ENCODE measurements around the gene CSAD.

CSAD gene

DNA sequence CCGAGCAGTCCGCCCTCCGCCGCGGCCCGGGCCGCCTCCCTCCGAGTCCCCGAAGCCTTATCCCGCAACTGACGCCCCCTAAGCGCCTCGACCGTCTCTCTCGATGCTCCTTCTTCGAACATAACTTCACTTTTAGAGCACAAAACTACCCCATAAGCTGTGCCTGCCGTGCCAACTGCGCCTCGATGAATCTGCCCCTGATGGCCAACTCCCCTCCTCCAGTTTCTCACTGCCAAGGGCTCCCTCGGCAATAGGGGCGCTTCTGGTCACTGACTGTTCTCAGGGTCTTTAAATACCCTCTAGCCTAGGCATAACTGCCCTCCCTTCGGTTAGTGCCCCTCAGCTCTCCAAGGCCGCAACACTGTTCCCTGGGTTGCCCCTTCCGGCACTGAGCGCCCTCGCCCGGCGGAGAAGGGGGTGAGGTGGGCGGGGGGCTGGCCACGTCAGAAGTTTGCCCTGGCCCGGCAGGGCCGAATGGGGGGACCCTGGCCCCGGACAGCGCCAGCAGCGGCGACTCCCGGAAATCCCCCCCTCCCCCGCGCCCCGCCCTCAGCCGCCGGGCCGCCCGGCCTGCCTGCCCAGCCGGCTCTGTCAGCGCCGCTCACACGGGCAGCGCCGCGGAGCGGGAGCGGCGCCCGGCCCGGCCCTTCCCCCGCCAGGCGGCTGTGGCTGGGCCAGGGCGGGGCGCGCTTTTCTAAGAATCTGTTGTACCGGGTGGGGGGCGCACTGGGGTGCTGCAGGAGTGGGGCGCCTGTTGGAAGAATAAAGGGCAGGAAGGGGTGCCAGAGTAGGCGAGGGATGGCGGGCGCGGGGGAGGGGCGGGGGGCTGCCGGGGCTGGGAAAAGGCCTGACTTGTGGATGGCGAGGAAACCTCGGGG is 40.7 kb upstream of the CSAD start:
- no peak for TF ChIP-seq ZC3H10 (CRISPR knock-in tag; IDR thresholded peaks at IDR 0.05)
- TF ChIP-seq ESRRG (CRISPR knock-in tag; IDR thresholded peaks at IDR 0.05), result 0 out of 2 replicates have a peak, but pooled peaks have one; percentile 26
- peak; percentile 28; the same call in 1 of the 2 replicates for TF ChIP-seq RARB (CRISPR knock-in tag; IDR thresholded peaks at IDR 0.05)
- no peak for TF ChIP-seq CSDC2 (CRISPR knock-in tag; IDR thresholded peaks at IDR 0.05)
- TF ChIP-seq, protein P1, sequence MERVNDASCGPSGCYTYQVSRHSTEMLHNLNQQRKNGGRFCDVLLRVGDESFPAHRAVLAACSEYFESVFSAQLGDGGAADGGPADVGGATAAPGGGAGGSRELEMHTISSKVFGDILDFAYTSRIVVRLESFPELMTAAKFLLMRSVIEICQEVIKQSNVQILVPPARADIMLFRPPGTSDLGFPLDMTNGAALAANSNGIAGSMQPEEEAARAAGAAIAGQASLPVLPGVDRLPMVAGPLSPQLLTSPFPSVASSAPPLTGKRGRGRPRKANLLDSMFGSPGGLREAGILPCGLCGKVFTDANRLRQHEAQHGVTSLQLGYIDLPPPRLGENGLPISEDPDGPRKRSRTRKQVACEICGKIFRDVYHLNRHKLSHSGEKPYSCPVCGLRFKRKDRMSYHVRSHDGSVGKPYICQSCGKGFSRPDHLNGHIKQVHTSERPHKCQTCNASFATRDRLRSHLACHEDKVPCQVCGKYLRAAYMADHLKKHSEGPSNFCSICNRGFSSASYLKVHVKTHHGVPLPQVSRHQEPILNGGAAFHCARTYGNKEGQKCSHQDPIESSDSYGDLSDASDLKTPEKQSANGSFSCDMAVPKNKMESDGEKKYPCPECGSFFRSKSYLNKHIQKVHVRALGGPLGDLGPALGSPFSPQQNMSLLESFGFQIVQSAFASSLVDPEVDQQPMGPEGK (CRISPR knock-in tag; IDR thresholded peaks at IDR 0.05; ENCODE audit: borderline replicate concordance), result no peak
- TF ChIP-seq ZFP30 (CRISPR knock-in tag; IDR thresholded peaks at IDR 0.05), result no peak
- TF ChIP-seq PPARA (CRISPR knock-in tag; IDR thresholded peaks at IDR 0.05; ENCODE audit: borderline replicate concordance), result no peak
- TF ChIP-seq, protein P2, sequence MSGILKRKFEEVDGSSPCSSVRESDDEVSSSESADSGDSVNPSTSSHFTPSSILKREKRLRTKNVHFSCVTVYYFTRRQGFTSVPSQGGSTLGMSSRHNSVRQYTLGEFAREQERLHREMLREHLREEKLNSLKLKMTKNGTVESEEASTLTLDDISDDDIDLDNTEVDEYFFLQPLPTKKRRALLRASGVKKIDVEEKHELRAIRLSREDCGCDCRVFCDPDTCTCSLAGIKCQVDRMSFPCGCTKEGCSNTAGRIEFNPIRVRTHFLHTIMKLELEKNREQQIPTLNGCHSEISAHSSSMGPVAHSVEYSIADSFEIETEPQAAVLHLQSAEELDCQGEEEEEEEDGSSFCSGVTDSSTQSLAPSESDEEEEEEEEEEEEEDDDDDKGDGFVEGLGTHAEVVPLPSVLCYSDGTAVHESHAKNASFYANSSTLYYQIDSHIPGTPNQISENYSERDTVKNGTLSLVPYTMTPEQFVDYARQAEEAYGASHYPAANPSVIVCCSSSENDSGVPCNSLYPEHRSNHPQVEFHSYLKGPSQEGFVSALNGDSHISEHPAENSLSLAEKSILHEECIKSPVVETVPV (CRISPR knock-in tag; IDR thresholded peaks at IDR 0.05), result no peak
- peak; percentile 40 for ATAC-seq

DNA sequence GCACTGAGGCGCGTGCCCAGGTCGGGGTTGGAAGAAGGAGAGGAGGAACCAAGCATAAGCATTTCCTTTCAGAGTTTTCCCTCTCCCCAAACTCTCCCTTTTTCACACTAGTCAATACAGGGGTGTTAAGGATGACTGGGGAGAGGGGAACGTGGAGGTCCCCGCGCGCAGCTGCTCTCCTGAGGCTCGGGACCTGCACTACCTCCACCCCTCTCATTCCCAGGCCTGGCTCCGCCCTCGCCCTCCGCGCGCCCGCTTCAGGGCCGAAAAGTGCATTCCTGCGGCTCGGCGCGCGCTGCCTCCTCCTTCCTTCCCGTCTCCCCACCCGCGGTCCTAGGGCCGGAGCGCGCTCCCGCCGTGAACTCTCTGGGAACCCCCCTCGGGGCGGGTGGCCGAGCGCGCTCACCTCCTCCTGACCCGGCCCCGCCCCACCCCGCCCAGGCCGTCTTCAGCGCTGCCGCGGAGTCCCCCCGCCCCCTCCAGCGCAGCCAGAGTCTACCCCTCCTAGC is 40.0 kb upstream of the CSAD start:
- ATAC-seq, result peak; percentile 76
- TF ChIP-seq ARNTL (CRISPR knock-in tag; IDR thresholded peaks at IDR 0.05; ENCODE audit: borderline replicate concordance, low read depth), result no peak
- peak; percentile 41; the same call in 1 of the 2 replicates for TF ChIP-seq ZFP30 (CRISPR knock-in tag; IDR thresholded peaks at IDR 0.05)

DNA sequence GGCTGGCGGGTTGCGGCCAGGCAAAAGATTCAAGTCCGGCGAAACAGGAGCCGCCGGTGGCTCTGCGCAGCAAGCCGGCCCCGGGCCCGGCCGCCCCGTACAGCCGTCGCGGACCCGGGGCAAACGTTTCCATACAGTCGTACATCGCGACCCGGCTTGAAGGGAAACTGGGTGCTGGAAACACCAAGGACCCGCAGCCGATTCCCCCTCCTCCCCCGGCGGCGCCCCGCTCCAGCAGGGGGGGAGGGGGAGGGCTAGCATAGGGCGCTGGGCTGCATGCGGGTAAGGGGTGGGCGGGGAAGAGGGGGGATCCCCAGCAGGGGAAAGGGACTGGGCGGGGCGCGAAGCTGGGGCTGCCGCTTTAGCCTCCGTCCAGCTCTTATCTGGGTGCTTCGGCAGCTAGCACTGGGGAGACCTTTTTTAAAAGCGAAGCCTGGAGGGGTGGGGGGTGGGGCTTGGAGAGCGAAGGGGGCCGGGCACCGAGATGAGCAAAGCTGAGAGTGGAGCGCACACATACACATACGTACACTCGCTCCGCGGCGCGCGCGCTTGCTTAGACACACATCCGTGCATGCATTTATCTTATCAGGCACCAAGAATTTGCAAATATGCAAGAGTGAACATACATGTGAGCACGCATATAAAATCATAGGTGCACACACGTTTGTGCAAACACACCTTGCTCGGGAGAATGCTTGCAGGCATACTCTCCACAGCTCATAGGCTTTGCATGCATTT is 39.4 kb upstream of the CSAD start:
- ATAC-seq, result peak; percentile 42
- TF ChIP-seq PPARA (CRISPR knock-in tag; IDR thresholded peaks at IDR 0.05; ENCODE audit: borderline replicate concordance) (no peak), ARNTL (CRISPR knock-in tag; IDR thresholded peaks at IDR 0.05; ENCODE audit: borderline replicate concordance, low read depth) (no peak), ISL1 (CRISPR knock-in tag; IDR thresholded peaks at IDR 0.05) (no peak), ZFP3 (CRISPR knock-in tag; IDR thresholded peaks at IDR 0.05) (no peak), ZNF70 (CRISPR knock-in tag; IDR thresholded peaks at IDR 0.05) (no peak), RARB (CRISPR knock-in tag; IDR thresholded peaks at IDR 0.05) (no peak)
- TF ChIP-seq, protein P3, sequence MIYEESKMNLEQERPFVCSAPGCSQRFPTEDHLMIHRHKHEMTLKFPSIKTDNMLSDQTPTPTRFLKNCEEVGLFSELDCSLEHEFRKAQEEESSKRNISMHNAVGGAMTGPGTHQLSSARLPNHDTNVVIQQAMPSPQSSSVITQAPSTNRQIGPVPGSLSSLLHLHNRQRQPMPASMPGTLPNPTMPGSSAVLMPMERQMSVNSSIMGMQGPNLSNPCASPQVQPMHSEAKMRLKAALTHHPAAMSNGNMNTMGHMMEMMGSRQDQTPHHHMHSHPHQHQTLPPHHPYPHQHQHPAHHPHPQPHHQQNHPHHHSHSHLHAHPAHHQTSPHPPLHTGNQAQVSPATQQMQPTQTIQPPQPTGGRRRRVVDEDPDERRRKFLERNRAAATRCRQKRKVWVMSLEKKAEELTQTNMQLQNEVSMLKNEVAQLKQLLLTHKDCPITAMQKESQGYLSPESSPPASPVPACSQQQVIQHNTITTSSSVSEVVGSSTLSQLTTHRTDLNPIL (CRISPR knock-in tag; IDR thresholded peaks at IDR 0.05; ENCODE audit: low read depth), result no peak
- TF ChIP-seq, protein P4, sequence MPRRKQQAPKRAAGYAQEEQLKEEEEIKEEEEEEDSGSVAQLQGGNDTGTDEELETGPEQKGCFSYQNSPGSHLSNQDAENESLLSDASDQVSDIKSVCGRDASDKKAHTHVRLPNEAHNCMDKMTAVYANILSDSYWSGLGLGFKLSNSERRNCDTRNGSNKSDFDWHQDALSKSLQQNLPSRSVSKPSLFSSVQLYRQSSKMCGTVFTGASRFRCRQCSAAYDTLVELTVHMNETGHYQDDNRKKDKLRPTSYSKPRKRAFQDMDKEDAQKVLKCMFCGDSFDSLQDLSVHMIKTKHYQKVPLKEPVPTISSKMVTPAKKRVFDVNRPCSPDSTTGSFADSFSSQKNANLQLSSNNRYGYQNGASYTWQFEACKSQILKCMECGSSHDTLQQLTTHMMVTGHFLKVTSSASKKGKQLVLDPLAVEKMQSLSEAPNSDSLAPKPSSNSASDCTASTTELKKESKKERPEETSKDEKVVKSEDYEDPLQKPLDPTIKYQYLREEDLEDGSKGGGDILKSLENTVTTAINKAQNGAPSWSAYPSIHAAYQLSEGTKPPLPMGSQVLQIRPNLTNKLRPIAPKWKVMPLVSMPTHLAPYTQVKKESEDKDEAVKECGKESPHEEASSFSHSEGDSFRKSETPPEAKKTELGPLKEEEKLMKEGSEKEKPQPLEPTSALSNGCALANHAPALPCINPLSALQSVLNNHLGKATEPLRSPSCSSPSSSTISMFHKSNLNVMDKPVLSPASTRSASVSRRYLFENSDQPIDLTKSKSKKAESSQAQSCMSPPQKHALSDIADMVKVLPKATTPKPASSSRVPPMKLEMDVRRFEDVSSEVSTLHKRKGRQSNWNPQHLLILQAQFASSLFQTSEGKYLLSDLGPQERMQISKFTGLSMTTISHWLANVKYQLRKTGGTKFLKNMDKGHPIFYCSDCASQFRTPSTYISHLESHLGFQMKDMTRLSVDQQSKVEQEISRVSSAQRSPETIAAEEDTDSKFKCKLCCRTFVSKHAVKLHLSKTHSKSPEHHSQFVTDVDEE (CRISPR knock-in tag; IDR thresholded peaks at IDR 0.05), result no peak
- TF ChIP-seq, protein P5, sequence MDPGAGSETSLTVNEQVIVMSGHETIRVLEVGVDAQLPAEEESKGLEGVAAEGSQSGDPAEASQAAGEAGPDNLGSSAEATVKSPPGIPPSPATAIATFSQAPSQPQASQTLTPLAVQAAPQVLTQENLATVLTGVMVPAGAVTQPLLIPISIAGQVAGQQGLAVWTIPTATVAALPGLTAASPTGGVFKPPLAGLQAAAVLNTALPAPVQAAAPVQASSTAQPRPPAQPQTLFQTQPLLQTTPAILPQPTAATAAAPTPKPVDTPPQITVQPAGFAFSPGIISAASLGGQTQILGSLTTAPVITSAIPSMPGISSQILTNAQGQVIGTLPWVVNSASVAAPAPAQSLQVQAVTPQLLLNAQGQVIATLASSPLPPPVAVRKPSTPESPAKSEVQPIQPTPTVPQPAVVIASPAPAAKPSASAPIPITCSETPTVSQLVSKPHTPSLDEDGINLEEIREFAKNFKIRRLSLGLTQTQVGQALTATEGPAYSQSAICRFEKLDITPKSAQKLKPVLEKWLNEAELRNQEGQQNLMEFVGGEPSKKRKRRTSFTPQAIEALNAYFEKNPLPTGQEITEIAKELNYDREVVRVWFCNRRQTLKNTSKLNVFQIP (CRISPR knock-in tag; IDR thresholded peaks at IDR 0.05; ENCODE audit: borderline replicate concordance, low read depth), result no peak

Data from SK-N-SH treated with all-trans-retinoic acid at 6 μM for 48 hours (cell line).